Mesendoderm (in vitro differentiated cells): ENCODE data around the gene CERKL.

Experiments
- DNase-seq: peaks from one replicate; pipeline ENCODE4 v3.0.0; 2013
- H2AK5ac ChIP-seq: 2 replicates; pipeline ENCODE4 v1.6.1; 2013; ENCODE audit warnings: low read length, inconsistent platforms
- H2BK120ac ChIP-seq: 2 replicates; pipeline ENCODE4 v1.6.1; 2013; ENCODE audit warnings: low read depth, mild to moderate bottlenecking, low read length, moderate library complexity, mixed read lengths
- H2BK15ac ChIP-seq: replicated peaks from 2 replicates; pipeline ENCODE4 v1.6.1; 2013; ENCODE audit warnings: low read depth, mild to moderate bottlenecking, moderate library complexity
- H2BK5ac ChIP-seq: 2 replicates; pipeline ENCODE4 v1.6.1; 2013; ENCODE audit warnings: low read length, inconsistent platforms
- H3K18ac ChIP-seq: 2 replicates; pipeline ENCODE4 v1.6.1; 2013; ENCODE audit warnings: mild to moderate bottlenecking, low read length, mixed read lengths
- H3K23ac ChIP-seq: one replicate; pipeline ENCODE4 v1.6.1; 2013; ENCODE audit warnings: low read length
- H3K27ac ChIP-seq: 2 replicates; pipeline ENCODE4 v1.5.1; 2013; ENCODE audit warnings: low read depth, mild to moderate bottlenecking, inconsistent platforms, low read length, moderate library complexity
- H3K27me3 ChIP-seq: 2 replicates; pipeline ENCODE4 v1.6.1; 2013; ENCODE audit warnings: low read length, control low read depth, mild to moderate bottlenecking, inconsistent platforms; ENCODE audit not compliant: insufficient read depth, poor library complexity
- H3K36me3 ChIP-seq: 2 replicates; pipeline ENCODE4 v1.6.1; 2013; ENCODE audit warnings: low read length, inconsistent platforms; ENCODE audit not compliant: control insufficient read depth, insufficient read depth
- H3K4ac ChIP-seq: one replicate; pipeline ENCODE4 v1.6.1; 2013; ENCODE audit warnings: low read depth, mild to moderate bottlenecking, low read length, moderate library complexity
- H3K4me1 ChIP-seq: 2 replicates; pipeline ENCODE4 v1.6.1; 2013; ENCODE audit warnings: low read depth, low read length, inconsistent platforms; ENCODE audit not compliant: control insufficient read depth
- H3K4me2 ChIP-seq: 2 replicates; pipeline ENCODE4 v1.6.1; 2013; ENCODE audit warnings: low read length
- H3K4me3 ChIP-seq: 2 replicates; pipeline ENCODE4 v1.5.1; 2013; ENCODE audit warnings: mild to moderate bottlenecking, low read length
- H3K56ac ChIP-seq: one replicate; pipeline ENCODE4 v1.6.1; 2013; ENCODE audit warnings: low read length
- H3K79me1 ChIP-seq: 2 replicates; pipeline ENCODE4 v1.6.1; 2013; ENCODE audit warnings: low read length, inconsistent platforms
- H3K79me2 ChIP-seq: 2 replicates; pipeline ENCODE4 v1.6.1; 2013; ENCODE audit warnings: mild to moderate bottlenecking, low read length; ENCODE audit not compliant: control insufficient read depth, insufficient read depth
- H3K9ac ChIP-seq: 2 replicates; pipeline ENCODE4 v1.6.1; 2013; ENCODE audit warnings: low read length, inconsistent platforms
- H4K5ac ChIP-seq: one replicate; pipeline ENCODE4 v1.6.1; 2013; ENCODE audit warnings: low read length
- H4K8ac ChIP-seq: one replicate; pipeline ENCODE4 v1.6.1; 2013; ENCODE audit warnings: low read depth, mild to moderate bottlenecking, control low read depth, low read length, moderate library complexity
- WGBS: extraction: QIAGEN DNeasy Blood & Tissue Kit; methylation state at CpG from one replicate; pipeline ENCODE4 v1.1.7; 2013; ENCODE audit warnings: low lambda C conversion rate, missing lambda C conversion rate; ENCODE audit not compliant: insufficient coverage; ENCODE audit errors: extremely low coverage; 5-methylcytosine and 5-hydroxymethylcytosine counted together

Gene CERKL

DNA sequence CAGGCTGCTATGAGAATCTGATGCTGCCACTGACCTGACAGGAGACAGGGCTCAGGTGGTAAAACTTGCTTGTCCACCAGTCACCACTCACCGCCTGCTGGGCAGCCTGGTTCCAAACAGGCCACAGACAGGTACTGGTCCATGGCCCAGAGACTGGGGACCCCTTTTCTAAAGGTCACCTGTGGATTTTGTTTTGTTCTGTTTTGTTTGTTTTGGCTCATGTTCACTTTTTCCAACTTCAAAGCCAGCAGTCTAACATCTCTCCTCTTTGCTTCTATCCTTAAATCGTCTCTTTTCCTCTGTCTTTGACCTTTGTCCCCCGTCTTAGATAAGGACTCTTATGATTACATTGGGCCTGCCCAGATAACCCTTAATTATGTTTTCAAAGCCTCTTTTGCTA lies 3.3 kb upstream of the CERKL start:
- Histone ChIP-seq H3K4ac (no peak overlapping the region), H3K4me1 (peaks cover 5% of the 10 kb centered on the region), H2BK120ac (no peak overlapping the region), H3K27ac (no peak overlapping the region), H3K79me1 (no peaks in the 10 kb centered on the region), H3K56ac (no peak overlapping the region), H3K9ac (no peak overlapping the region), H2AK5ac (no peak overlapping the region), H2BK5ac (no peak overlapping the region), H3K36me3 (no peaks in the 10 kb centered on the region), H2BK15ac (no peak overlapping the region), H4K8ac (no peak overlapping the region), H3K27me3 (peaks cover 30% of the 10 kb centered on the region), H3K79me2 (no peaks in the 10 kb centered on the region), H3K23ac (no peak overlapping the region), H4K5ac (no peak overlapping the region), H3K4me2 (no peak overlapping the region), H3K18ac (no peak overlapping the region), H3K4me3 (no peak overlapping the region)
- no peak for DNase-seq
- no CpG with 5 or more reads among the region's 3 CpGs for WGBS

DNA sequence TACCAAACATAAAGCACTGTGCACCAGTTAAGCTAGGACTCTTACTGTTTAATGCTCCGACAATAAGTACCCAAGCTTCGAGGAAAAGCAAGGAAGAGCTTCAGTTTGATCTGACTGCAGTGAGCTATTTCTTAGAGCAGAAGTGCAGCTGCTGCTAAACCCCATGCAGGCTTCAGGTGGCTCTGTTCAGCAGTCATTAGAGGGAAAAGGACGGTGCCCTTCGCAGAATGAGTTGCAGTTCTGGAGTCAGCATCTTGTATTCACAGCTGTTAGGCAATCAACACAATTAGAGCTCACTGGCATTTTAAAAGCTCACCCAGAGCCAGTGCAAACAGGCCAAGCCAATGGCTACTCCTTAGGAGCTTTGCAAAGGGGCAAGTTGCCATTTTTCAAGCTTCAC lies 1.5 kb upstream of the CERKL start:
- no CpG with 5 or more reads among the region's 4 CpGs for WGBS
- H2BK120ac ChIP-seq = no peak overlapping the region

DNA sequence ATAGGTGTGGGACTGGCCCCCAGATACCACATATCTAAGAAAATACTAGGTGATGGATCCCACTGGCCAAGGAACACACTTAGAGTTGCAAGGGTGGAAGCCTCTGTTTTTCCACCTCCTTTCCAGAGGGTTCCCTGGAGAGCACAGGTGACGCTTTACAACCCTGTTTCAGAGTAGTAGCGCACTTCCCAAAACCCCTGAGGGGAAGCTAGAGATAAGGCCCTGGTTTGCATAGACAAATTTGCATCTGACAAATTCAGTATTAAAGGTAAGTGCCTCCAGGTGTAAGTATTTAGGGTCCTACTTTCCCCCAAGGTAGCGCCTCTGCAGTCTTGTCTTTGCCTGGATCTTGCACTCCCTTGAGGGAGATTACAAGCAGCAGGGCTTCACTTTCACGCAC lies 474 bp upstream of the CERKL start:
- H3K4ac ChIP-seq = no peak overlapping the region
- H2BK5ac ChIP-seq = no peak overlapping the region
- WGBS = no CpG with 5 or more reads among the region's 4 CpGs
- DNase-seq = peak; percentile 75
- no peak overlapping the region for H4K5ac ChIP-seq
- H3K79me1 ChIP-seq = no peaks in the 10 kb centered on the region
- no peak overlapping the region for H2BK120ac ChIP-seq
- no peaks in the 10 kb centered on the region for H3K36me3 ChIP-seq
- H3K4me2 ChIP-seq = peak overlapping the region; percentile 91
- H3K79me2 ChIP-seq = no peaks in the 10 kb centered on the region
- H2BK15ac ChIP-seq = no peak overlapping the region
- no peak overlapping the region for H3K9ac ChIP-seq
- H3K27me3 ChIP-seq = peaks cover 32% of the 10 kb centered on the region
- peaks cover 5% of the 10 kb centered on the region for H3K4me1 ChIP-seq
- H4K8ac ChIP-seq = no peak overlapping the region
- H3K4me3 ChIP-seq = peak overlapping the region; percentile 52
- no peak overlapping the region for H3K23ac ChIP-seq
- no peak overlapping the region for H2AK5ac ChIP-seq
- no peak overlapping the region for H3K18ac ChIP-seq
- no peak overlapping the region for H3K27ac ChIP-seq
- H3K56ac ChIP-seq = peak overlapping the region; percentile 74

More for the DNA sequence above, 1.5 kb upstream of the CERKL start:
- Histone ChIP-seq H3K4ac (no peak overlapping the region), H2BK15ac (no peak overlapping the region), H3K4me3 (no peak overlapping the region), H3K56ac (no peak overlapping the region), H3K18ac (no peak overlapping the region), H3K9ac (no peak overlapping the region), H3K27me3 (peaks cover 32% of the 10 kb centered on the region), H2AK5ac (no peak overlapping the region), H3K79me1 (no peaks in the 10 kb centered on the region), H3K4me2 (no peak overlapping the region), H2BK5ac (no peak overlapping the region), H3K23ac (no peak overlapping the region), H3K79me2 (no peaks in the 10 kb centered on the region), H4K5ac (no peak overlapping the region), H4K8ac (no peak overlapping the region), H3K36me3 (no peaks in the 10 kb centered on the region), H3K27ac (no peak overlapping the region), H3K4me1 (peaks cover 5% of the 10 kb centered on the region)
- DNase-seq = no peak

DNA sequence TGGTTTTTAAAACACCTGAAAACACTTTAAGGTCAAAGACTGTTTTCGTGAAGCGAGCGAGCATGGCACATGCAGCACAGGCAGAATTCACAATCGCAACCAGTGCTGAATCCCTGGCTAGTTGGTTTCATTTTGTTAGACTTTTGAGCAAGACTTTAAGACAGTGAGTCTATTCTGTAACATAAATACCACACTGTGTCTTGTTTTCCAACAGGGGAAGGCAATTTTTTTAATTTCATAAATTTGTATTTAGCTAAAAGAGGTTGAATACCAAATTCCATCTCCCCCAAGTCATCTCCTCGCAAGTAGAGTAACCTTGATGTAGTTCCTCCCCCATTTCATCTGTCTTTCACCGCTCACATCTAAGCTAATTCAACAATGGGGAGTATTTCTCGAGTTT lies 1.4 kb downstream of the CERKL start:
- Histone ChIP-seq H3K9ac (no peak overlapping the region), H2BK15ac (no peak overlapping the region), H2BK120ac (no peak overlapping the region), H3K4me2 (no peak overlapping the region), H3K4me3 (no peak overlapping the region), H2BK5ac (no peak overlapping the region), H3K79me1 (no peaks in the 10 kb centered on the region), H3K79me2 (no peaks in the 10 kb centered on the region), H4K8ac (no peak overlapping the region), H2AK5ac (no peak overlapping the region), H3K56ac (no peak overlapping the region), H3K27ac (no peak overlapping the region), H3K4me1 (peaks cover 5% of the 10 kb centered on the region), H4K5ac (no peak overlapping the region), H3K4ac (no peak overlapping the region), H3K18ac (no peak overlapping the region), H3K36me3 (no peaks in the 10 kb centered on the region), H3K23ac (no peak overlapping the region), H3K27me3 (peaks cover 26% of the 10 kb centered on the region)
- WGBS = no CpG with 5 or more reads among the region's 7 CpGs
- DNase-seq = no peak

DNA sequence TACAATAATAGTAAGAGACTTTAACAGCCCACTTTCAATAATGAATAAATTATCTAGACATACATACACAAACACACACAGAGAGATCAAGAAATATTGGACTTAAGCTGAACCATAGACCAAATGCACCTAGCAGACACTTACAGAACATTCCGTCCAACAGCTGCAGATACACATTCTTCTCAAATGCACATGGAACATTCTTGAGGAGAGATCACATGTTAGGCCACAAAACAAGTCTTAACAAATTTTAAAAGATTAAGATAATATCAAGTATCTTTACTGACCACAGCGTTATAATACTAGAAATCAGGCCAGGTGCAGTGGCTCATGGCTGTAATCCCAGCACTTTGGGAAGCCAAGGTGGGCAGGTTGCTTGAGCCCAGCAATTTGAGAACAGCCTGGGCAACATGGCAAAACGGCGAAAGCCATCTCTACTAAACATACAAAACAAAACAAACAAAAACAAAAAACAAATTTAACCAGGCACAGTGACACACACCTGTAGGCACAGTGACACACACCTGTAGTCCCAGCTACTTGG lies 7.4 kb downstream of the CERKL start:
- Histone ChIP-seq H3K4me3 (no peak overlapping the region), H3K79me1 (no peaks in the 10 kb centered on the region), H3K4me2 (no peak overlapping the region), H3K27ac (no peak overlapping the region), H3K4ac (no peak overlapping the region), H3K23ac (no peak overlapping the region), H3K56ac (no peak overlapping the region), H2BK15ac (no peak overlapping the region), H2BK120ac (no peak overlapping the region), H3K18ac (no peak overlapping the region), H2AK5ac (no peak overlapping the region), H3K9ac (no peak overlapping the region), H3K4me1 (no peaks in the 10 kb centered on the region), H4K5ac (no peak overlapping the region), H2BK5ac (no peak overlapping the region), H4K8ac (no peak overlapping the region), H3K27me3 (peaks cover 1% of the 10 kb centered on the region), H3K36me3 (no peaks in the 10 kb centered on the region), H3K79me2 (no peaks in the 10 kb centered on the region)
- no peak for DNase-seq
- WGBS = no CpG with 5 or more reads among the region's 4 CpGs

DNA sequence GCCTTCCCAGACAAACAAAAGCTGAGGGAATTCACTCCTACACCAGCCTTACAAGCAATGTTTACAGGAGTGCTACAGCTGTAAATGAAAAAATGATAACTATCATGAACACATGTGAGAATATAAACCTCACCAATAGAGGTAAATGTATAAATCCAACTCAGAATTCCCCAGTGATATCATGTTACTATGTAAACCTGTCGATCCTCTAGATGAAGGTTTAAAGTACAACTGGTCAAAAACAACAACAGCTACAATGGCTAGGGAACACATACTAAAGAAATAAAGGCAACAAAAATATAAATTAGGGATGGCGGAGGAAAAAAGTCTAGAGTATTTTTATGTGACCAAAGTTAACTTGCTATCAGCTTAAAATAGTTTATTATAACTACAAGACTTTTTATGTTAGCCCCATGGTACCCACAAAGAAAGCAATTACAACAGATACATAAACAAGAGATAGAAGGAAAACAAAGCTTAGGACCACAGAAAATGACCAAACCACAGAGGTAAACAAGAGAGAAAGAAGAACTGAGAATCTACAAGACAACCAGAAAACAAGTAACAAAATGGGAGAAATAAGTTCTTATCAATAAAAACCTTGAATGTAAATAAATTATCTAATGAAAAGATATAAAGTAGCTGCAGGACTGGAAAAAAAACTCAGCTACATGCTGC lies 8.3 kb downstream of the CERKL start:
- DNase-seq = no peak
- Histone ChIP-seq H3K56ac (no peak overlapping the region), H2BK120ac (no peak overlapping the region), H3K27ac (no peak overlapping the region), H2BK5ac (no peak overlapping the region), H3K18ac (no peak overlapping the region), H3K27me3 (no peaks in the 10 kb centered on the region), H3K79me2 (no peaks in the 10 kb centered on the region), H2BK15ac (no peak overlapping the region), H3K79me1 (no peaks in the 10 kb centered on the region), H2AK5ac (no peak overlapping the region), H3K4me1 (no peaks in the 10 kb centered on the region), H4K8ac (no peak overlapping the region), H3K4me3 (no peak overlapping the region), H3K9ac (no peak overlapping the region), H3K4ac (no peak overlapping the region), H4K5ac (no peak overlapping the region), H3K36me3 (no peaks in the 10 kb centered on the region), H3K23ac (no peak overlapping the region), H3K4me2 (no peak overlapping the region)
- WGBS = no CpG with 5 or more reads among the region's 2 CpGs
